GM12878 (cell line): ENCODE measurements around the gene GPC2. TPM values are rescaled to one million over a fixed set of nuclear protein-coding genes. Genes with fewer than 3 reads are reported as not detected.

Experiments
- ATAC-seq: fragments of 200-7000 bp; cut with Tn5 transposase; 3 replicates; pipeline ENCODE4 v1.9.1; 2020; ENCODE audit warnings: mild to moderate bottlenecking, moderate library complexity
- BruUV-seq: library from RNA; stranded (reverse); fragments of 400-500 nt; replicated peaks from 2 replicates; lab custom pipeline; 2021; lab: Mats Ljungman, UMichigan
- CTCF ChIA-PET: fragments of 300-600 bp; sonication (Branson Sonifier 250); formaldehyde crosslinking; extraction: SDS; loops from one replicate; lab custom pipeline; 2021; ENCODE audit warnings: inconsistent platforms; lab: Yijun Ruan, JAX
- POLR2A ChIA-PET: fragments of 350-600 bp; formaldehyde crosslinking; extraction: SDS; loops from one replicate; lab custom pipeline; 2021; ENCODE audit warnings: inconsistent platforms; lab: Charles Lee
- RAD21 ChIA-PET: fragments of 300-600 bp; sonication (Branson Sonifier 250); formaldehyde crosslinking; loops from one replicate; lab custom pipeline; 2023; ENCODE audit warnings: antibody characterized with exemption; ENCODE audit not compliant: unreplicated experiment; lab: Charles Lee
- SMC1A ChIA-PET: fragments of 300-600 bp; sonication (Branson Sonifier 250); formaldehyde crosslinking; loops from one replicate; lab custom pipeline; 2023; ENCODE audit not compliant: unreplicated experiment, uncharacterized antibody; lab: Charles Lee
- DNase-seq: peaks from one replicate; pipeline ENCODE4 v3.0.0-alpha.2; 2011; ENCODE audit warnings: low read depth, low spot score
- FAIRE-seq: peaks from 3 replicates; lab custom pipeline; 2011; peaks lifted over from hg19 to GRCh38; lab: Jason Lieb, UNC
- H2AFZ ChIP-seq: 2 replicates; pipeline ENCODE4 v1.6.0; 2011; ENCODE audit warnings: low read depth, low read length, control low read depth; ENCODE audit not compliant: control insufficient read depth
- H3K27ac ChIP-seq: 2 replicates; pipeline ENCODE4 v1.5.1; 2011; ENCODE audit warnings: control low read depth; ENCODE audit not compliant: control insufficient read depth, insufficient read depth
- H3K27me3 ChIP-seq, 2 experiments: replicated peaks in 1 of 2; 2 replicates each; pipeline versions ENCODE4 v1.6.0 to v1.6.1; 2011; ENCODE audit warnings: low read length in 1 of 2; ENCODE audit not compliant: control insufficient read depth in 2 of 2, insufficient read depth in 2 of 2
- H3K36me3 ChIP-seq, 2 experiments: 2 replicates each; pipeline ENCODE4 v1.5.1; 2011; ENCODE audit warnings: low read length in 1 of 2; ENCODE audit not compliant: control insufficient read depth in 2 of 2, insufficient read depth in 2 of 2
- H3K4me1 ChIP-seq: 2 replicates; pipeline ENCODE4 v1.6.1; 2011; ENCODE audit warnings: mild to moderate bottlenecking, low read length, moderate library complexity, mixed read lengths; ENCODE audit not compliant: control insufficient read depth, insufficient read depth
- H3K4me2 ChIP-seq: 2 replicates; pipeline ENCODE4 v1.6.0; 2011; ENCODE audit warnings: control low read depth; ENCODE audit not compliant: control insufficient read depth, insufficient read depth
- H3K4me3 ChIP-seq: fragments of 200-600 bp; sonication (generic); 2 replicates; pipeline ENCODE4 v1.5.1; 2016
- H3K79me2 ChIP-seq: 2 replicates; pipeline ENCODE4 v1.6.0; 2011; ENCODE audit warnings: low read length; ENCODE audit not compliant: control insufficient read depth, insufficient read depth
- H3K9ac ChIP-seq: 2 replicates; pipeline ENCODE4 v1.8.0; 2011; ENCODE audit warnings: low read length, control low read depth, mixed read lengths; ENCODE audit not compliant: control insufficient read depth, insufficient read depth
- H3K9me3 ChIP-seq: replicated peaks from 3 replicates; pipeline ENCODE4 v1.5.1; 2011; ENCODE audit warnings: mild to moderate bottlenecking, low read length; ENCODE audit not compliant: control insufficient read depth, insufficient read depth
- H4K20me1 ChIP-seq: 2 replicates; pipeline ENCODE4 v1.6.0; 2011; ENCODE audit not compliant: control insufficient read depth, insufficient read depth
- BHLHE40 ChIP-seq, 2 experiments: fragments of 450-650 bp in 1 of 2; IDR thresholded peaks; 2 replicates each; pipeline ENCODE4 v1.6.1; 2011 to 2017; ENCODE audit warnings: low read depth in 2 of 2, borderline replicate concordance in 1 of 2, improper control_type of control experiment in 1 of 2, low read length in 1 of 2, mild to moderate bottlenecking in 1 of 2
- CBFB ChIP-seq: IDR thresholded peaks from 2 replicates; pipeline ENCODE4 v1.6.1; 2016; ENCODE audit warnings: antibody characterized with exemption, low read depth
- CBX5 ChIP-seq: sonication (generic); IDR thresholded peaks from 2 replicates; pipeline ENCODE4 v1.6.1; 2016; ENCODE audit warnings: low read depth, moderate library complexity, mild to moderate bottlenecking, inconsistent platforms
- DPF2 ChIP-seq: fragments of 450-650 bp; IDR thresholded peaks from 2 replicates; pipeline ENCODE4 v1.6.1; 2017; ENCODE audit warnings: mild to moderate bottlenecking
- ETV6 ChIP-seq, 2 experiments: fragments of 450-650 bp in 1 of 2; IDR thresholded peaks in 1 of 2; conservative IDR thresholded peaks in 1 of 2; 2 replicates each; pipeline ENCODE4 v1.6.1; 2014; ENCODE audit warnings: antibody characterized with exemption in 1 of 2, borderline replicate concordance in 1 of 2, low read depth in 1 of 2, mild to moderate bottlenecking in 1 of 2, moderate library complexity in 1 of 2
- GATAD2B ChIP-seq: fragments of 450-650 bp; conservative IDR thresholded peaks from 2 replicates; pipeline ENCODE4 v1.6.1; 2017; ENCODE audit warnings: low read depth, mild to moderate bottlenecking, moderate library complexity
- HCFC1 ChIP-seq: fragments of 150-350 bp; IDR thresholded peaks from 2 replicates; pipeline ENCODE4 v1.6.1; 2014; ENCODE audit warnings: low read length
- IKZF2 ChIP-seq, 2 experiments: fragments of 450-650 bp; IDR thresholded peaks; 2 replicates each; pipeline ENCODE4 v1.6.1; 2017; ENCODE audit warnings: mild to moderate bottlenecking in 2 of 2, moderate library complexity in 2 of 2
- KAT2A ChIP-seq: conservative IDR thresholded peaks from 2 replicates; pipeline ENCODE4 v1.6.1; 2011; ENCODE audit warnings: low read depth, low read length; ENCODE audit not compliant: control insufficient read depth
- LARP7 ChIP-seq: fragments of 450-650 bp; IDR thresholded peaks from 2 replicates; pipeline ENCODE4 v1.6.1; 2017; ENCODE audit warnings: mild to moderate bottlenecking
- NBN ChIP-seq: fragments of 450-650 bp; IDR thresholded peaks from 2 replicates; pipeline ENCODE4 v1.6.1; 2016
- NFIC ChIP-seq: IDR thresholded peaks from 2 replicates; pipeline ENCODE4 v1.6.1; 2012; ENCODE audit warnings: low read depth, mild to moderate bottlenecking, inconsistent platforms, low read length, moderate library complexity
- NFYA ChIP-seq: IDR thresholded peaks from 2 replicates; pipeline ENCODE4 v1.6.1; 2011; ENCODE audit warnings: low read depth, mild to moderate bottlenecking, low read length, improper control_type of control experiment, borderline replicate concordance
- NR2C1 ChIP-seq: fragments of 450-650 bp; IDR thresholded peaks from 2 replicates; pipeline ENCODE4 v1.6.1; 2017; ENCODE audit warnings: antibody characterized with exemption, mild to moderate bottlenecking, moderate library complexity
- PAX5 ChIP-seq: IDR thresholded peaks from 2 replicates; pipeline ENCODE4 v1.6.1; 2011; ENCODE audit warnings: low read depth, low read length, borderline replicate concordance
- RCOR1 ChIP-seq: conservative IDR thresholded peaks from 2 replicates; pipeline ENCODE4 v1.6.1; 2012; ENCODE audit warnings: low read depth, low read length, improper control_type of control experiment
- RUNX3 ChIP-seq: IDR thresholded peaks from 2 replicates; pipeline ENCODE4 v1.6.1; 2012; ENCODE audit warnings: low read length, inconsistent platforms
- SUPT20H ChIP-seq: IDR thresholded peaks from 2 replicates; pipeline ENCODE4 v1.6.1; 2011; ENCODE audit warnings: low read depth, mild to moderate bottlenecking, low read length, moderate library complexity, borderline replicate concordance; ENCODE audit not compliant: control insufficient read depth
- TAF1 ChIP-seq: IDR thresholded peaks from 2 replicates; pipeline ENCODE4 v1.6.1; 2011; ENCODE audit warnings: mild to moderate bottlenecking, low read depth, low read length, borderline replicate concordance
- TCF7 ChIP-seq: IDR thresholded peaks from 2 replicates; pipeline ENCODE4 v1.6.1; 2014; ENCODE audit warnings: antibody characterized with exemption, borderline replicate concordance
- whole genome bisulfite sequencing: methylation state at CpG from one replicate; pipeline ENCODE4 v1.1.6; 2016; ENCODE audit warnings: low lambda C conversion rate; ENCODE audit not compliant: insufficient replicate concordance, insufficient coverage; ENCODE audit errors: missing lambda C conversion rate; 5-methylcytosine and 5-hydroxymethylcytosine counted together
- in situ Hi-C: fragments of 300-500 bp; cut with MboI; formaldehyde crosslinking; loops from 9 replicates; pipeline ENCODE4 v1.14.3; 2018; ENCODE audit warnings: mixed read lengths
- intact Hi-C: fragments of 100-400 bp; cut with micrococcal nuclease; formaldehyde crosslinking; loops from one replicate; pipeline ENCODE4 v1.14.2; 2022; ENCODE audit not compliant: unreplicated experiment
- polyA plus RNA-seq, 11 experiments: library from polyadenylated mRNA; depleted of rRNA in 4 of 11; unstranded in 6 of 11; stranded (reverse) in 5 of 11; fragments of >200 nt; fragmentation: Nextera tagmentation in 4 of 11; fragmentation: Illumina TruSeq in 1 of 11; extraction: Ambion mirVana in 4 of 11; extraction: Trizol in 1 of 11; gene quantifications; 1 replicate in 1 of 11; 2 replicates in 10 of 11; pipeline versions ENCODE4 v1.2.1 to v1.2.3, GENCODE V29; 2011 to 2016; ENCODE audit warnings: inconsistent platforms in 2 of 11, missing spikeins in 2 of 11, low read depth in 1 of 11
- total RNA-seq, 4 experiments: library from RNA; depleted of rRNA in 3 of 4; stranded (reverse); fragments of >200 nt in 3 of 4; fragmentation: Illumina TruSeq in 1 of 4; extraction: Trizol in 1 of 4; gene quantifications; 2 replicates each; pipeline versions ENCODE4 v1.2.1 to v1.2.3, GENCODE V29; 2013 to 2021
- TF ChIP-seq, protein P1 (sequence below): fragments of 450-650 bp; formaldehyde crosslinking; IDR thresholded peaks from 2 replicates; pipeline ENCODE4 v1.4.0; 2020; ENCODE audit warnings: mild to moderate bottlenecking, moderate library complexity

The GPC2 gene
- total and polyA plus RNA-seq, 10 of the 15 experiments (the other 5 are each of a cell fraction or from before 2014, with no cell fraction given), result 0.19 to 6.3 (median 0.77) TPM

DNA sequence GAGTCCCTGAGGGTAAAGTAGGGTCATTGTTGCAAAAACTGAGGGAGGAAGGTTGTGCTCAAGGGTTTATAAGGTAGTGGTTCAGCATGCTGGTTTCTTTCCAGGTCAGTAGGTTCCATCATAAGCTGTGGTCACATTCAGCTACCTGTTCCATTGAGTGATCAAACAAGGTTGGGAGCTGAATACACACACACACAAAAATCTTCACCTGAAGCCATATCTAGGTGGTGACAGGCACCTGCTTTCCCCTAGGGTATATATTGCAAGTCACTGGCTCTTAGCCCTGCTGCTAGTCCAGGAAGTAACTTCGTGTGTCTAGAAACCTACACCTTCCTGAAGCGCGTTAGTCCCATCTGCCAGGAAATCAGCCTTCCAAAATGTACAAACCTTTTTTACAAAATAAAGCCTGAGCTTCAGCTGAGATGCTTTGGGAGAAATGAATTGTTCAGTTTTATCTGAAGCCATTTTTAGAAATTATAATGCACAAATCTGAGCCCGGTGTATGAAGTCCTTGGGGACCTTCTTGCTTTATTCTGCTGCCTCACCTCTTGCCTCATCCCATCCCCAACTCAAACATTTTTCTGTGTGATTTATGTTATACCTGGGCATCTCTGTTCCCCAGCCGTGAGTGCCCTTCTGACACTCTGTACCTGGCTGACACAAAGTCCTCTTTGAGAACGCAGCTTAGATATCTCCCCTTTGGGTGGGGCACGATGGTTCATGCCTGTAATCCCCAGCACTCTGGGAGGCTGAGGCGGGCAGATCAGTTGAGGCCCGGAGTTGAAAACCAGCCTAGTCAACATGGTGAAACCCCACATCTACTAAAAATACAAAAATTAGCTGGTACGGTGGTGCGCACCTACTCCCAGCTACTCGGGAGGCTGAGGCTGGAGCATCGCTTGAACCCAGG lies 39.1 kb downstream of the GPC2 start:
- intact Hi-C loops, result no loop called here
- H3K4me1 ChIP-seq, result peaks cover 14% of the 10 kb centered on the region
- H3K4me2 ChIP-seq, result peak overlapping the region; percentile 54
- H3K27me3 ChIP-seq, result no peaks in the 10 kb centered on the region
- DNase-seq, result no peak
- RAD21 ChIA-PET, result interaction anchor here (0.6 to 2.2 kb wide), 11 partner anchors 9 to 404 kb away, joined by 3 to 17 read pairs (median 4); partner anchors contain the start of gene LAMTOR4
- no TSS peak for BruUV-seq
- ATAC-seq, result peak; percentile 73
- no peak overlapping the region for H3K27ac ChIP-seq
- CTCF ChIA-PET, result interaction anchor here (0.6 to 2.4 kb wide), 16 partner anchors 9 to 299 kb away, joined by 3 to 10 read pairs (median 4); partner anchors contain the start of genes AP4M1, LAMTOR4, MCM7 and PPP1R35
- in situ Hi-C loops, result no loop called here
- peak; percentile 86 for FAIRE-seq
- peak overlapping the region; percentile 27; the same call in 1 of the 2 replicates for H3K9ac ChIP-seq
- no peaks in the 10 kb centered on the region; the same call in 2 of the 3 replicates for H3K9me3 ChIP-seq
- no peaks in the 10 kb centered on the region for H4K20me1 ChIP-seq
- H2AFZ ChIP-seq, result peak overlapping the region; percentile 89
- no peaks in the 10 kb centered on the region for H3K36me3 ChIP-seq
- POLR2A ChIA-PET, result interaction anchor here (0.6 to 3.6 kb wide), 7 partner anchors 11 to 228 kb away, joined by 3 to 22 read pairs (median 3); partner anchors contain the start of gene LAMTOR4
- 46% methylated on average over 13 of the region's 13 CpGs for WGBS
- no peak overlapping the region for H3K4me3 ChIP-seq
- H3K79me2 ChIP-seq, result no peaks in the 10 kb centered on the region
- SMC1A ChIA-PET, result interaction anchor here (0.6 to 1.9 kb wide), 10 partner anchors 9 to 1177 kb away, joined by 3 to 12 read pairs (median 5); partner anchors contain the start of gene PVRIG
- 0 out of 2 replicates have a peak, but pooled peaks have one; percentile 66 for TF ChIP-seq TCF7
- TF ChIP-seq CBX5, result no peak
- no peak for TF ChIP-seq ETV6 (conservative IDR thresholded peaks at IDR 0.05 in 1 of 2, IDR thresholded peaks at IDR 0.05 in 1 of 2; ENCODE audit: borderline replicate concordance in 1 of 2, low read depth in 1 of 2)
- TF ChIP-seq TAF1, result no peak
- TF ChIP-seq, protein P1, sequence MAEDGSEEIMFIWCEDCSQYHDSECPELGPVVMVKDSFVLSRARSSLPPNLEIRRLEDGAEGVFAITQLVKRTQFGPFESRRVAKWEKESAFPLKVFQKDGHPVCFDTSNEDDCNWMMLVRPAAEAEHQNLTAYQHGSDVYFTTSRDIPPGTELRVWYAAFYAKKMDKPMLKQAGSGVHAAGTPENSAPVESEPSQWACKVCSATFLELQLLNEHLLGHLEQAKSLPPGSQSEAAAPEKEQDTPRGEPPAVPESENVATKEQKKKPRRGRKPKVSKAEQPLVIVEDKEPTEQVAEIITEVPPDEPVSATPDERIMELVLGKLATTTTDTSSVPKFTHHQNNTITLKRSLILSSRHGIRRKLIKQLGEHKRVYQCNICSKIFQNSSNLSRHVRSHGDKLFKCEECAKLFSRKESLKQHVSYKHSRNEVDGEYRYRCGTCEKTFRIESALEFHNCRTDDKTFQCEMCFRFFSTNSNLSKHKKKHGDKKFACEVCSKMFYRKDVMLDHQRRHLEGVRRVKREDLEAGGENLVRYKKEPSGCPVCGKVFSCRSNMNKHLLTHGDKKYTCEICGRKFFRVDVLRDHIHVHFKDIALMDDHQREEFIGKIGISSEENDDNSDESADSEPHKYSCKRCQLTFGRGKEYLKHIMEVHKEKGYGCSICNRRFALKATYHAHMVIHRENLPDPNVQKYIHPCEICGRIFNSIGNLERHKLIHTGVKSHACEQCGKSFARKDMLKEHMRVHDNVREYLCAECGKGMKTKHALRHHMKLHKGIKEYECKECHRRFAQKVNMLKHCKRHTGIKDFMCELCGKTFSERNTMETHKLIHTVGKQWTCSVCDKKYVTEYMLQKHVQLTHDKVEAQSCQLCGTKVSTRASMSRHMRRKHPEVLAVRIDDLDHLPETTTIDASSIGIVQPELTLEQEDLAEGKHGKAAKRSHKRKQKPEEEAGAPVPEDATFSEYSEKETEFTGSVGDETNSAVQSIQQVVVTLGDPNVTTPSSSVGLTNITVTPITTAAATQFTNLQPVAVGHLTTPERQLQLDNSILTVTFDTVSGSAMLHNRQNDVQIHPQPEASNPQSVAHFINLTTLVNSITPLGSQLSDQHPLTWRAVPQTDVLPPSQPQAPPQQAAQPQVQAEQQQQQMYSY, result no peak
- peak; percentile 51; the same call in 1 of the 2 replicates for TF ChIP-seq PAX5
- TF ChIP-seq KAT2A, result no peak
- no peak; a peak in 1 of 4 replicates for TF ChIP-seq BHLHE40 (IDR thresholded peaks at IDR 0.05; ENCODE audit: borderline replicate concordance in 1 of 2, low read depth in 2 of 2, low read length in 1 of 2)
- TF ChIP-seq RCOR1, result no peak
- no peak for TF ChIP-seq LARP7
- no peak for TF ChIP-seq NFIC
- no peak for TF ChIP-seq DPF2
- TF ChIP-seq GATAD2B, result no peak
- no peak for TF ChIP-seq CBFB
- TF ChIP-seq RUNX3, result peak; percentile 58; the same call in 1 of the 2 replicates
- no peak for TF ChIP-seq SUPT20H
- TF ChIP-seq NFYA, result no peak
- TF ChIP-seq NR2C1, result no peak
- TF ChIP-seq HCFC1, result no peak
- peak; percentile 14; the same call in 1 of the 2 replicates for TF ChIP-seq NBN
- peak in 1 of 2 experiments; percentile 16; a peak in 1 of 4 replicates for TF ChIP-seq IKZF2 (IDR thresholded peaks at IDR 0.05)
